Keratinocyte (primary cell): ENCODE data around the gene KCNJ14. TPM values are rescaled to one million over a fixed set of nuclear protein-coding genes. Genes with fewer than 3 reads are reported as not detected.

Source experiments
- DNase-seq: peaks from one replicate; pipeline ENCODE4 v3.0.0-alpha.2; 2011; ENCODE audit warnings: low read depth, missing footprints, low spot score
- FAIRE-seq: peaks from 2 replicates; lab custom pipeline; 2011; peaks lifted over from hg19 to GRCh38; lab: Jason Lieb, UNC
- H2AFZ ChIP-seq: 2 replicates; pipeline ENCODE4 v1.6.0; 2012; ENCODE audit warnings: low read length, control low read depth, inconsistent platforms; ENCODE audit not compliant: control insufficient read depth
- H3K27ac ChIP-seq: 2 replicates; pipeline ENCODE4 v1.5.1; 2011; ENCODE audit warnings: low read length; ENCODE audit not compliant: control insufficient read depth, insufficient read depth
- H3K27me3 ChIP-seq: 3 replicates; pipeline ENCODE4 v1.6.0; 2011; ENCODE audit warnings: low read length; ENCODE audit not compliant: control insufficient read depth, insufficient read depth; ENCODE audit errors: extremely low read depth
- H3K36me3 ChIP-seq, 2 experiments: 2 replicates in 1 of 2; 3 replicates in 1 of 2; pipeline ENCODE4 v1.5.1; 2011; ENCODE audit warnings: low read length in 2 of 2, mild to moderate bottlenecking in 1 of 2; ENCODE audit not compliant: control insufficient read depth in 2 of 2, insufficient read depth in 2 of 2; ENCODE audit errors: extremely low read depth in 1 of 2
- H3K4me1 ChIP-seq: 3 replicates; pipeline ENCODE4 v1.5.1; 2011; ENCODE audit warnings: low read length; ENCODE audit not compliant: control insufficient read depth, insufficient read depth; ENCODE audit errors: extremely low read depth
- H3K4me2 ChIP-seq: 3 replicates; pipeline ENCODE4 v1.6.0; 2011; ENCODE audit warnings: low read depth, low read length; ENCODE audit not compliant: control insufficient read depth, insufficient read depth; ENCODE audit errors: extremely low read depth
- H3K4me3 ChIP-seq, 3 experiments: fragments of 200-600 bp in 1 of 3; sonication (generic) in 1 of 3; 2 replicates in 2 of 3; 3 replicates in 1 of 3; pipeline ENCODE4 v1.5.1; 2011 to 2016; ENCODE audit warnings: low read length in 3 of 3, mild to moderate bottlenecking in 3 of 3, control low read depth in 2 of 3, inconsistent platforms in 1 of 3, low read depth in 1 of 3, mixed read lengths in 1 of 3, mixed run types in 1 of 3, moderate library complexity in 1 of 3; ENCODE audit not compliant: control insufficient read depth in 2 of 3, insufficient read depth in 2 of 3; ENCODE audit errors: extremely low read depth in 1 of 3
- H3K79me2 ChIP-seq: 2 replicates; pipeline ENCODE4 v1.6.0; 2012; ENCODE audit warnings: low read length; ENCODE audit not compliant: control insufficient read depth, insufficient read depth
- H3K9ac ChIP-seq: 3 replicates; pipeline ENCODE4 v1.6.0; 2011; ENCODE audit warnings: low read length; ENCODE audit not compliant: control insufficient read depth, insufficient read depth; ENCODE audit errors: extremely low read depth
- H3K9me1 ChIP-seq: 3 replicates; pipeline ENCODE4 v1.6.0; 2011; ENCODE audit warnings: low read length; ENCODE audit not compliant: control insufficient read depth, insufficient read depth; ENCODE audit errors: extremely low read depth
- H3K9me3 ChIP-seq: 2 replicates; pipeline ENCODE4 v1.5.1; 2012; ENCODE audit warnings: low read depth, low read length; ENCODE audit not compliant: control insufficient read depth
- H4K20me1 ChIP-seq: 3 replicates; pipeline ENCODE4 v1.6.0; 2011; ENCODE audit warnings: low read length; ENCODE audit not compliant: control insufficient read depth, insufficient read depth; ENCODE audit errors: extremely low read depth
- CTCF ChIP-seq, 3 experiments: IDR thresholded peaks in 1 of 3; conservative IDR thresholded peaks in 1 of 3; optimal IDR thresholded peaks in 1 of 3; 2 replicates in 2 of 3; 3 replicates in 1 of 3; pipeline versions ENCODE3 to v1.5.1; 2011; ENCODE audit warnings: low read length in 3 of 3, mild to moderate bottlenecking in 3 of 3, moderate library complexity in 2 of 3, control low read depth in 1 of 3, inconsistent platforms in 1 of 3; ENCODE audit not compliant: insufficient read depth in 2 of 3; ENCODE audit errors: extremely low read depth in 1 of 3
- EZH2 ChIP-seq: IDR thresholded peaks from one replicate; pipeline ENCODE4 v1.6.1; 2012; ENCODE audit warnings: inconsistent platforms, mild to moderate bottlenecking, low read length, moderate library complexity
- dilution Hi-C: fragments of 300-500 bp; cut with MboI; formaldehyde crosslinking; loops from one replicate; pipeline ENCODE4 v1.7.0; 2020; ENCODE audit warnings: low sequenced_read_pairs; ENCODE audit not compliant: extremely low pct_ligation_motif_present
- polyA plus RNA-seq, 5 experiments: library from polyadenylated mRNA; depleted of rRNA in 3 of 5; stranded (reverse) in 3 of 5; stranded (forward) in 1 of 5; unstranded in 1 of 5; fragments of >200 nt; gene quantifications; 1 replicate in 1 of 5; 2 replicates in 3 of 5; 3 replicates in 1 of 5; pipeline versions ENCODE4 v1.2.1 to v1.2.3, GENCODE V29; 2011 to 2012; ENCODE audit warnings: missing spikeins in 2 of 5, low read depth in 1 of 5, low replicate concordance in 1 of 5

KCNJ14 gene
- polyA plus RNA-seq, 1 donor (not counting 4 experiments of a cell fraction or from before 2014, with no cell fraction given): 0.39 TPM

GRCh38 chr19:48507911-48508439, 52.6 kb downstream of the KCNJ14 start:
- Histone ChIP-seq H3K4me3 (no peak overlapping the region), H3K79me2 (no peaks in the 10 kb centered on the region), H3K27me3 (peaks cover 16% of the 10 kb centered on the region), H3K4me2 (no peak overlapping the region), H3K27ac (no peak overlapping the region), H2AFZ (no peak overlapping the region), H4K20me1 (no peaks in the 10 kb centered on the region), H3K9me3 (no peaks in the 10 kb centered on the region), H3K9me1 (no peaks in the 10 kb centered on the region), H3K36me3 (no peaks in the 10 kb centered on the region), H3K9ac (no peak overlapping the region), H3K4me1 (peaks cover 2% of the 10 kb centered on the region)
- TF ChIP-seq CTCF (optimal IDR thresholded peaks at IDR 0.05 in 1 of 3, IDR thresholded peaks at IDR 0.05 in 1 of 3, conservative IDR thresholded peaks at IDR 0.05 in 1 of 3; ENCODE audit: extremely low read depth in 1 of 3, insufficient read depth in 2 of 3, low read length in 3 of 3): no peak
- TF ChIP-seq EZH2: no peak
- dilution Hi-C loops: no loop called here
- DNase-seq (no peak), FAIRE-seq (no peak)

GRCh38 chr19:48508729-48509411, 53.5 kb downstream of the KCNJ14 start:
- Histone ChIP-seq H3K27me3 (peaks cover 21% of the 10 kb centered on the region), H3K36me3 (no peaks in the 10 kb centered on the region), H3K79me2 (no peaks in the 10 kb centered on the region), H3K4me1 (peaks cover 2% of the 10 kb centered on the region), H3K9me3 (no peaks in the 10 kb centered on the region), H3K4me3 (no peak overlapping the region), H4K20me1 (no peaks in the 10 kb centered on the region), H3K9ac (no peak overlapping the region), H3K9me1 (no peaks in the 10 kb centered on the region), H2AFZ (no peak overlapping the region), H3K4me2 (no peak overlapping the region), H3K27ac (no peak overlapping the region)
- TF ChIP-seq EZH2 (no peak), CTCF (optimal IDR thresholded peaks at IDR 0.05 in 1 of 3, IDR thresholded peaks at IDR 0.05 in 1 of 3, conservative IDR thresholded peaks at IDR 0.05 in 1 of 3; ENCODE audit: extremely low read depth in 1 of 3, insufficient read depth in 2 of 3, low read length in 3 of 3) (no peak)
- FAIRE-seq: no peak
- no peak for DNase-seq
- dilution Hi-C loops: no loop called here
